SJSA1 (cell line): ENCODE data around the gene TCF7. TPM values are rescaled to one million over a fixed set of nuclear protein-coding genes. Genes with fewer than 3 reads are reported as not detected.

Experiments used
- DNase-seq, 2 experiments: peaks; one replicate each; pipeline ENCODE4 v3.0.0-alpha.2; 2015 to 2020; ENCODE audit warnings: low spot score in 2 of 2, low read depth in 1 of 2
- H3K27ac ChIP-seq: fragments of 250-450 bp; sonication (Bioruptor Pico); 2 replicates; pipeline ENCODE4 v1.5.1; 2020; ENCODE audit warnings: mild to moderate bottlenecking, moderate library complexity
- H3K27me3 ChIP-seq: fragments of 250-450 bp; sonication (Bioruptor Pico); replicated peaks from 2 replicates; pipeline ENCODE4 v1.5.1; 2020; ENCODE audit warnings: mild to moderate bottlenecking, moderate library complexity
- H3K36me3 ChIP-seq: fragments of 250-450 bp; sonication (Bioruptor Pico); 2 replicates; pipeline ENCODE4 v1.5.1; 2020; ENCODE audit warnings: mild to moderate bottlenecking
- H3K4me1 ChIP-seq: fragments of 250-450 bp; sonication (Bioruptor Pico); replicated peaks from 2 replicates; pipeline ENCODE4 v1.6.1; 2021; ENCODE audit warnings: mild to moderate bottlenecking
- H3K4me3 ChIP-seq: fragments of 250-450 bp; sonication (Bioruptor Pico); 2 replicates; pipeline ENCODE4 v1.5.1; 2020; ENCODE audit warnings: mild to moderate bottlenecking
- H3K9me3 ChIP-seq: fragments of 250-450 bp; sonication (Bioruptor Pico); replicated peaks from 2 replicates; pipeline ENCODE4 v1.5.1; 2020; ENCODE audit warnings: mild to moderate bottlenecking
- total RNA-seq: library from RNA; depleted of rRNA; stranded (reverse); fragments of >200 nt; shearing (Covaris generic); gene quantifications from 2 replicates; pipeline ENCODE4 v1.2.3, GENCODE V29; 2014

Gene TCF7
- total RNA-seq, 1 experiment from 2014 or later = 33.5 TPM

DNA sequence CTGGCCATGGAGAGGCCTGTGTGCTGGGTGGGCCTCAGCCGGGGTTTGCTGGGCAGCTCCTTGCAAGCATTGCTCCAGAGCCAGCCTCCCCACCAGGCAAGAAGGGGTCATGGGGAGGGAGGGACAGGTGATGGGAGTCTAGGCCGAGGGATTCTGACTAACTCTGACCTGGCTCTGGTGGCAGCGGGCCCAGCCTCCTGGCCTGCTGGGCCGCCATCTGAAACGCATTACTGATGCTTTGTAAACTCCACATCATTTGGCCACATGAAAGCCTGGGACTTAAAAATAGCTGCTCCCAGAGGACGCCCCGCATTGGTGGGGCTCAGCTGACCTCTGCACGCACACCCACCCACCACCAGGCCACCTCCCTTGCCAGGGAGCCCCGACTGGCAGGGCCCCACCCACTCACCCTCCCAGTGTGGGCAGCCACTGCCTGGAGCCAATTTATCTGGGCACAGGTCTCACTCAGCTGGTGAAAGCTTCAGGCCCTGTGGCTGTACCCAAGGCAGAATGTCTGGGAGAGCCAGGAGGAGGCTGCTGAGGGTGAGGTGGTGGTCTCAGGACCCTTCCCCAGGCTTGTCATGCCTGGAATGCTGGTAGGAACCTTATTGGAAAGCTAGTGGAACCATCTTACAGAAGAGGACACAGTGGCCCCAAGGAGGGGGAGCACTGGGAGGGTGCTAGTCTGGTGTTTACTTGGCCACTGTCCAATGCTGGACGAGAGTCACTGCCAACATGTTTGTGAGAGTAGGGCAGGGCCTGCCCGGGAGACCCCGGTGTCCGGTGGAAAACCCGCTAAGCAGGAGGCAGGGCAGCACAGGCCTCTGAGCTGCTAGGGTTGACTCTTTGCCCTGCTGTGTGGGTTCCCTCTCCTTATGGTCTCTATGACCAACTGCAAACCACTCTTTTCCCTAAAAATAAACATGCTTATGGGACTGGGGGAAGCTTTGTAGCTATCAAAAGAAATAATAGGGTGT is 10.8 kb downstream of the TCF7 start:
- Histone ChIP-seq H3K4me3 (no peak overlapping the region), H3K27ac (peak overlapping the region; percentile 75), H3K36me3 (peaks cover 78% of the 10 kb centered on the region), H3K27me3 (no peaks in the 10 kb centered on the region), H3K4me1 (peaks cover 61% of the 10 kb centered on the region), H3K9me3 (no peaks in the 10 kb centered on the region)
- DNase-seq = peak; percentile 96

DNA sequence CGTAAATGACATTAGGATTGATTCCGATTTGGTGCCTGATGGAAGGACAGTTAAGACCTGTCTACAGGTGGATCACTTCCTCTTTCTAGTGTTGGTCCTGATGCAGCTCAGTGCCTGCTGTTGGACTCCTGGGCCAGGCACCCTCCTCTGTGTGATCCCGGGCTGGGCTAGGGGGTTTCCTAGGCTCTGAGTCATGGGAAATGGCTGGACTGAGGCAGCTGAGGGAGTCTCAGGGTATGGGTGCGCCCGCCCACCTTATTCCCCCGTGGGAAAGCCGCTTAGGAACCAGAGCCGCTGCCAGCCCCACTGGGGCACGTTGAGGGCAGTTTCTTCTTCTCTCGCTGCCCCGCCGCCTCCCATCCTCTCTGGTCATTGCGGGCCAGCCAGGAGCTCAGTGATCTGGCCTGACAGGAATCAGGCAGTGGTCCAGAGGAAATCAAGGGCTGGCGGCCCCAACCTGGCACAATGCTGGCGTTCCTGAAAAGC is 12.9 kb downstream of the TCF7 start:
- Histone ChIP-seq H3K36me3 (peaks cover 82% of the 10 kb centered on the region), H3K27ac (peak overlapping the region; percentile 75), H3K4me1 (peaks cover 60% of the 10 kb centered on the region), H3K9me3 (no peaks in the 10 kb centered on the region), H3K4me3 (no peak overlapping the region), H3K27me3 (no peaks in the 10 kb centered on the region)
- peak; percentile 80 to 87 for DNase-seq

GRCh38 chr5:134127988-134128647 is 13.6 kb downstream of the TCF7 start:
- peaks cover 82% of the 10 kb centered on the region for H3K36me3 ChIP-seq
- peaks cover 53% of the 10 kb centered on the region for H3K4me1 ChIP-seq
- H3K9me3 ChIP-seq = no peaks in the 10 kb centered on the region
- H3K27ac ChIP-seq = peak overlapping the region; percentile 75
- H3K27me3 ChIP-seq = no peaks in the 10 kb centered on the region
- H3K4me3 ChIP-seq = no peak overlapping the region
- DNase-seq = no peak

DNA sequence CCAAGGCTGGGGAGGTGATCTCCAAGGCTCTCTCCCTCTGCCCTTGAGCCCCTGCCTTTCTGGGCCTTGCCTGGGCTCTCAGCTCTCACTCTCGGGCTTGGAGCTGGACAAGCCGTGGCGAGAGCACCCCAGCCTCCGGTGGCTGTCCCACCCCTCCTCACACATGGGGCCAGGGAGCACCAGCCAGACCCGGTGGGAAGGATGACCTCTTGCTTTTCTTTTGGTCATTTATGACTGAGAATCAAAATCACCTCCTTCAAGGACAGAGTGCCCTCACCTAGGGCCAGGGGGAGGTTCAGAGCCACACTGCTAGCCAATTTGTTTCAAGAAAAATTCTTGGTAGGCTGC is 14.1 kb downstream of the TCF7 start:
- H3K4me1 ChIP-seq = peaks cover 48% of the 10 kb centered on the region
- peaks cover 82% of the 10 kb centered on the region for H3K36me3 ChIP-seq
- no peak for DNase-seq
- no peaks in the 10 kb centered on the region for H3K27me3 ChIP-seq
- no peak overlapping the region for H3K4me3 ChIP-seq
- H3K9me3 ChIP-seq = no peaks in the 10 kb centered on the region
- H3K27ac ChIP-seq = no peak overlapping the region

DNA sequence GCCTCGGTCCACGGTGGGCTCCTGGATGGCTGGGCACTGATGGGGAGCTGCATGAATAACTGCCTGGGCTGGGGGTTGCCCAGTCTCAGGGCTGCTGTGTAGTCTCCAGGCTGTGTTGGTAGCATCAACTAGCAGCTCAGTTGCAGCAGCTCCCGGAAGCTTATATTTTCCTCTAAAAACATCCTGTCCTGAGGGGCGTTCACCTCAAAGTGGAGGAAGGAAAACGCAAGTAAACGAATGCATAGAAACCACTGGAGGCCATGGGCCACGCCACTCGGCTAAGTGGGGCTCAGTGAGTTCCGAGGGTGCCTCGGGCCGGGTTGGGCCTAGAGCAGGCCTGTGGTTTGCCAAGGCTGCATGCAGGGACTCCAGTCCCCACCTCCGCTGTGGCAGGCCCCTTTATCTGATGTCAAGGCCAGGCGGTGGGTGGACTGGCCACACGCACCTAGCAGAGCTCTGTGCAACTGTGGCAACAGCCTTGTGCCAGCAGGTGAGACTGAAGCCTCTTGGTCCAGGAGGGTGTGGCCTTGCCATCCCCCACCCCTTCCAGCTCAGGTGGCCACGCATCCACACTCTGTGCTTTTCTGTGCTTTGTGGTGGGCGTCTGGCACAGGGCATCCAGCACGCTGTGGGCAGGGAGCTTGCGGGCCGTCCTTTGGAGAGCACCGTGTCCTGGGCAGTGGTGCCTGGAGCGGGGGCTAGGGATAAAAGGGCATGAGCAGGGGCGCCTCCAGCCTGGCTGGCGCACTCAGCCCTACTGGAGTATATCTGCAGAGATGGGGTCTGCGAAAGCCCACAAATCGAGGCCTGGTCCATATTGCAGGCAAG is 15.1 kb downstream of the TCF7 start:
- H3K36me3 ChIP-seq = peaks cover 87% of the 10 kb centered on the region
- H3K27me3 ChIP-seq = no peaks in the 10 kb centered on the region
- no peak for DNase-seq
- peaks cover 38% of the 10 kb centered on the region for H3K4me1 ChIP-seq
- no peak overlapping the region for H3K27ac ChIP-seq
- no peaks in the 10 kb centered on the region for H3K9me3 ChIP-seq
- no peak overlapping the region for H3K4me3 ChIP-seq

DNA sequence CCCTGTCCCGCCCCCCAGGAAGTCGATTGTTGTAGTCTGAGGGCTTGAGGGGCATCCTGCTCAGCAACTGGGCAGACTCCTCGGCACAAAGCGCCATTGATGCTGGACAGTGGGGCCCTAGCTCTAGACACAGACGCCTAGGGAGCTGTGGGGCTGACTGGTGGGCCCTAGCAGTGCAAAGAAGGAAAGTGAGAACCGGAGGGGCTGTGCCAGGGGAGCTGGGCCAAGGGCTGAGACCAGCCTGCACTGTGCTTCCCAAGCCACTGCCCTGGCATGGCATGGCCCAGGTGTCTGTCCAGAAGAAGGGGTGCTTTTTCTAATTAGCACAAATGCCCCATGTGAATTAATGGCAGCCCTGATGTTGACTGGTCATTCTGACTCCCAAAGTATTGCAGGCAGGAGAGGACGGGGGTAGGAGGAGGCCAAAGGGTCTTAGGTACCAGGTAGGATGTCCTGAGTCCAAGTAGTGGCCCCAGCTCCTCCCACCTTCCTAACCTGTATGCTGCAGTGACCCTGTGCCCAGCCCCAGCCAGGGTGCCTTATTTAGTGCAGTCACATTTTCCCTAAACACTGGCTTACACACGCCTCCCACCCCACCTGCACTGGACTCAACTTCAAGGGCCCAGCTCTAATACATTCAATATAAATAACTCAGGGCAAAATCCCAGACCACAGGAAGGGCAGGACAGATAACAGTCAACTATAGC is 15.9 kb downstream of the TCF7 start:
- Histone ChIP-seq H3K36me3 (peaks cover 93% of the 10 kb centered on the region), H3K27ac (no peak overlapping the region), H3K4me1 (peaks cover 30% of the 10 kb centered on the region), H3K4me3 (no peak overlapping the region), H3K27me3 (no peaks in the 10 kb centered on the region), H3K9me3 (no peaks in the 10 kb centered on the region)
- DNase-seq = no peak

- Histone ChIP-seq H3K4me1 (peaks cover 22% of the 10 kb centered on the region), H3K4me3 (no peak overlapping the region), H3K36me3 (peaks cover 98% of the 10 kb centered on the region), H3K27ac (no peak overlapping the region), H3K9me3 (no peaks in the 10 kb centered on the region), H3K27me3 (no peaks in the 10 kb centered on the region)
- DNase-seq = no peak
These were observed 16.7 kb downstream of the TCF7 start for GRCh38 chr5:134131165-134131564.

DNA sequence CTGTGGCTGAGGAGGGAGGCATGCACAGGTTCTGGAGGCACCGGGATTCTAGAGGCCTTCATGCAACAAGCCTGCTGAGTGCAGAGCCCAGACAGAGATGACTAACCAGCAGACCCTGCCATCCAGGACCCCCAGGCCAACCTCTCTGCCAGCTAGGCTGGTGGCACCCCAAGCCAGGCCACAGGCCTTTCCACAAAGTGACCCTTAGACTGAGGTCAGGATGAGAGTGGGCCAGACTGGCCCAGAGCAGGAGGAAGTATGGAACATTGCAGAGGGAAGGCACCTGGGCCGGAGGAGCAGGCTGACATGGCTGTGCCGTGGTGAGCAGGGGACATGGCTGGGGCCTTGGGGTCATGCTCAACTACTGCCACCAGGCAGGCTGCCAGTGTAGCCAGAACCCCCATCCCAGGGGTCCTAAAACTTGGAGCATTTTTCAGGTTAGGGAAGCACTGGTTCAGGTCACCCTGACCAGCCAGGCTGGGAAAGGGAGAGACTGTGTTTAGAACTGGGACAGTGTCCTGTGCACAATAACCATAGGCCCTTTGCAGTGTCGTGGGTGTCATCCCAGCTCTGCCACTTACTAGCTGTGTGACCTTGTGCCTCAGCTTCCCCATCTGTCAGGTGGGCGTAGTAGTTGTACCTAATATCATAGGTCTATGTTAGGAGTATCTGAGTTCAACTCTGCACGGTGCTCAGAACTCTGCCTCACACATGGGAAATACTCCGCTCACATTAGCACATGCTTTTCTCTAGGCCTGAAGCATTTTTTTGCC is 17.3 kb downstream of the TCF7 start:
- peaks cover 98% of the 10 kb centered on the region for H3K36me3 ChIP-seq

GRCh38 chr5:134132372-134133187 is 18.1 kb downstream of the TCF7 start:
- no peaks in the 10 kb centered on the region for H3K9me3 ChIP-seq
- no peak overlapping the region for H3K27ac ChIP-seq
- no peak overlapping the region for H3K4me3 ChIP-seq
- peaks cover 15% of the 10 kb centered on the region for H3K4me1 ChIP-seq
- no peaks in the 10 kb centered on the region for H3K27me3 ChIP-seq
- DNase-seq = no peak
- H3K36me3 ChIP-seq = peaks cover 96% of the 10 kb centered on the region

More for the DNA sequence above, 17.3 kb downstream of the TCF7 start:
- no peak for DNase-seq
- Histone ChIP-seq H3K9me3 (no peaks in the 10 kb centered on the region), H3K4me1 (peaks cover 17% of the 10 kb centered on the region), H3K27me3 (no peaks in the 10 kb centered on the region), H3K27ac (no peak overlapping the region), H3K4me3 (no peak overlapping the region)

DNA sequence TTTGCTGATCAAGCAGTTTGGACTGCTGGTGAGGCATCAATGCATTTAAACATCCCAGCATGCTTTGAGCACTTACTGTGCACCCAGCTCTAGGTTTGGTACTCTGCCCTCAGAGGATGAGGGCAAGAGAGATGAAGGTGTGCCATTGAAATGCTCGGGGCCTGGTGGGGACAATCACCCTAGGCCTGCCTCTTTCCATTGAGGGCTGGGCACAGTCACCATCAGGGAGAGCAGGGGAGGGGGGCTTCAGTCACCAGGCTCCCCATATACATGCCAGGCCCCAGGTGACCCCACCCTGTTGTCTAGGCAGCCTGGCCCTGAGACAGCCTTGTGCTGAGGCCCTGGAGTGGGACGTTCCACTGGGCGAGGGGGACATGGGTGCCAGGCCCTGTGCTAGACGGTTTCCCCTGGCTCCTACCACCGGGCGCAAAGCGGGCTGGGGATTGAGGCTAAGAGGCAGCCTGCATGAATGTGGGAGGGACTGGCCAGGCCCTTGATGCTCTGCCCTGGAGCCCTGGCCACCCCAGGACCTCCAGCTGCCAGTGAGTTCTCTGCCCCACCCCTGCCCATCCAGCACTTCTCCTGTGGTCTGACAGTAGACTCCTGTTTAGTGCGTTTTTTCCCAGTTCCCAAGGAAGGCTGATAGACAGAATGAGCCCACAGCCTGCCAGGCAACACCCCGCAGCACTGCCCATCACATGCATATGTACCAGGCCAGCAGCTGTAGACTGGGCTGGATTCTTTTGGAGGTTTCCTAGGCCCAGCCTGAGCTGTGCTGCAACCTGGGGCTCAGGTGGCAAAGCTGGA is 18.9 kb downstream of the TCF7 start:
- H3K36me3 ChIP-seq = peaks cover 96% of the 10 kb centered on the region
- no peaks in the 10 kb centered on the region for H3K9me3 ChIP-seq
- H3K27ac ChIP-seq = no peak overlapping the region
- peaks cover 15% of the 10 kb centered on the region for H3K4me1 ChIP-seq
- DNase-seq = no peak
- no peaks in the 10 kb centered on the region for H3K27me3 ChIP-seq
- no peak overlapping the region for H3K4me3 ChIP-seq

- H3K36me3 ChIP-seq = peaks cover 96% of the 10 kb centered on the region
- DNase-seq = no peak
- no peaks in the 10 kb centered on the region for H3K9me3 ChIP-seq
- H3K27me3 ChIP-seq = no peaks in the 10 kb centered on the region
- H3K27ac ChIP-seq = no peak overlapping the region
- peaks cover 22% of the 10 kb centered on the region for H3K4me1 ChIP-seq
- no peak overlapping the region for H3K4me3 ChIP-seq
These were observed 19.6 kb downstream of the TCF7 start for GRCh38 chr5:134133995-134134541.
